Central memory CD4-positive, alpha-beta T cell (primary cell): Measurements from ENCODE around the gene FOXP4.

Experiments
- DNase-seq: peaks from one replicate; pipeline ENCODE4 v3.0.0; 2022
- total RNA-seq, 3 experiments: gene quantifications; one replicate each; lab custom pipeline; 2026; lab: John Stamatoyannopoulos, UW

FOXP4 gene, protein sequence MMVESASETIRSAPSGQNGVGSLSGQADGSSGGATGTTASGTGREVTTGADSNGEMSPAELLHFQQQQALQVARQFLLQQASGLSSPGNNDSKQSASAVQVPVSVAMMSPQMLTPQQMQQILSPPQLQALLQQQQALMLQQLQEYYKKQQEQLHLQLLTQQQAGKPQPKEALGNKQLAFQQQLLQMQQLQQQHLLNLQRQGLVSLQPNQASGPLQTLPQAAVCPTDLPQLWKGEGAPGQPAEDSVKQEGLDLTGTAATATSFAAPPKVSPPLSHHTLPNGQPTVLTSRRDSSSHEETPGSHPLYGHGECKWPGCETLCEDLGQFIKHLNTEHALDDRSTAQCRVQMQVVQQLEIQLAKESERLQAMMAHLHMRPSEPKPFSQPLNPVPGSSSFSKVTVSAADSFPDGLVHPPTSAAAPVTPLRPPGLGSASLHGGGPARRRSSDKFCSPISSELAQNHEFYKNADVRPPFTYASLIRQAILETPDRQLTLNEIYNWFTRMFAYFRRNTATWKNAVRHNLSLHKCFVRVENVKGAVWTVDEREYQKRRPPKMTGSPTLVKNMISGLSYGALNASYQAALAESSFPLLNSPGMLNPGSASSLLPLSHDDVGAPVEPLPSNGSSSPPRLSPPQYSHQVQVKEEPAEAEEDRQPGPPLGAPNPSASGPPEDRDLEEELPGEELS
- 2.9 to 14.5 (median 6.0) reads per million in 3 experiments for total RNA-seq

- DNase-seq = peak; percentile 76
These were observed at the start of gene FOXP4 for GRCh38 chr6:41545703-41546474. TSS of gene FOXP4 (plus strand) at chr6:41546381. CDS start at chr6:41565761, 19,380 bp downstream.

- DNase-seq = no peak
These were observed 48.6 kb upstream of the FOXP4 start for GRCh38 chr6:41497573-41497972.

DNA sequence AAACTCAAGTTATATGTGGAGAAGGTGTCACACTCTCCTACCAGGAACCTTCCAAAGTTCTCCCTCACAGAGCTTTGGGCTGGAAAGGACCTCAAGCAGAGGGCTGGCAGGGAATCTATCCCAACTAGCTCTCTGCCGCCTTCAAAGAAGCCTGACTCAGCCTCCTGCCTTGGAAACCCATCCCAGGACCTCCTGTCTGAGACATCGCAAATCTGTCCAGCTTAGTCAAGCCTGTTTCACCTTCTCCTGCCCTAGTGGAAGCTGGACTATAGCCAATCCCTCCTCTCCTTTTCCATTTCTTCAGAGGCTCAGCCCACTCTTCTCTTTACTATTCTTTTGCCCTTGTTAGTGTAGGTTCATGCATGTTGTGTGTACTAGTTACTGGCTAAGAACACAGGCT, 48.2 kb upstream of the FOXP4 start:
- DNase-seq = no peak

DNA sequence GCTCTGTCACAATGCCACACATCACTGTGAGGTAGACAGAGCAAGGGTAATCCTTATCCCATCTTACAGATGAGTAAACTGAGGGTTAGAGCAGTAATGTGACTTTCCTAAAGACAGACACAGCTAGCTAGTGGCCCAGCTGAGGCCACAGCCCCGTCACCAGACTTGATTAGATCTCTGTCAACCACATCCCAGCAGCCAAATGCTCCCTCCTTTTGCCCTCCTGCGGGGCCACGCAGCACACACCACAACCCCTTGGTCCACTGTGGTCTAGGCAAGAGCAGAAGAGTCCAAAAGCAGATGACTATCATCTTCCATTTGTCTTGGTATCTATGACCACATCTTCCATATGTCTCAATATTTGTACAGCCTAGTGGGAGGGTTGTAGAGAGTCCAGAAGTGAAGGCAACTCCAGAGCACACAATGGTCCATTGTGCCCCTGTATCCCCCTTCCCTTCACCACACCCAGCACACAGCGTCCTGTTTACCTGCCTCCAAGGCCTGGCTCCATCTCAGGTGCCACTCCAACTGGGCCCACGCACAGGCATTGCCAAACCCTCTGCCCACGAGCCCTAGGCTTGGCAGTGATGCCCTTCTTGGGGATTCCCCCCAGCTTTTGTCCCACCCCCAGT, 47.1 kb upstream of the FOXP4 start:
- DNase-seq = no peak

DNA sequence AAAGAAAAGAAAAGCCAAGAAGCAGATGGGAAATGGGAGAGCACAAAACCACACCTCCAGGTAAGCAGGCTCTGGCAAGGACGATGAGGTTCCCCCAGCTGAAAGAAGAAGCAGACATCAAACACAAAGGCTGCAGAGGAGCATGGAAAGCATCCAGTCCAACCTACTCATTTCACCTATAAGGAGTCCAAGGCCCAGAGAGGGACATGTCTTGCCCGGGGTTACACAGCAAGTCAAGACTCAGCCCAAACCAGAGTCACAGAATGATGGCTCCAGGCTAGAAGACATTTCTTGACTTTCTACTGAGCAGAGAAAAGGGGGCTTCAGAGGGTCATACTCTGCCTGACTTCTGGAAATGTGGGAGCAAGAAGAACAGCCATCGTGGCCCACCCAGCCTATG, 45.6 kb upstream of the FOXP4 start:
- no peak for DNase-seq

DNA sequence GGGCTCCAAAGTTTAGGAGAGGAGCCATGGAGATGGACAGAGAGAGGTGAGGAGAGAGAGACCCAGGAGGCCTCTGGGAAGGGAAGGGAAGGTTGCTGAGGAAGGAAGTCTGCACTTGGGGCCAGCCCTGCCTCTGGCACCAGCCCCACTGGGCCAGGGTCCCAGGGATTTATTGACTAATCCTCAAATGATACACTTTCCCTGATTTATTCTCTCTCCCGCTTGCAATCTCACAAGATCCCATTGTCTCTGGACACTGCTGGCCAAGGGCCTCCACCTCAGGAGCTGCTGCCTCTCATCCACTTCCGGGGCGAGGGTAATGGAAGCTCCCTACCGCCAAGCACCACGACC, 43.6 kb upstream of the FOXP4 start:
- DNase-seq = no peak

DNA sequence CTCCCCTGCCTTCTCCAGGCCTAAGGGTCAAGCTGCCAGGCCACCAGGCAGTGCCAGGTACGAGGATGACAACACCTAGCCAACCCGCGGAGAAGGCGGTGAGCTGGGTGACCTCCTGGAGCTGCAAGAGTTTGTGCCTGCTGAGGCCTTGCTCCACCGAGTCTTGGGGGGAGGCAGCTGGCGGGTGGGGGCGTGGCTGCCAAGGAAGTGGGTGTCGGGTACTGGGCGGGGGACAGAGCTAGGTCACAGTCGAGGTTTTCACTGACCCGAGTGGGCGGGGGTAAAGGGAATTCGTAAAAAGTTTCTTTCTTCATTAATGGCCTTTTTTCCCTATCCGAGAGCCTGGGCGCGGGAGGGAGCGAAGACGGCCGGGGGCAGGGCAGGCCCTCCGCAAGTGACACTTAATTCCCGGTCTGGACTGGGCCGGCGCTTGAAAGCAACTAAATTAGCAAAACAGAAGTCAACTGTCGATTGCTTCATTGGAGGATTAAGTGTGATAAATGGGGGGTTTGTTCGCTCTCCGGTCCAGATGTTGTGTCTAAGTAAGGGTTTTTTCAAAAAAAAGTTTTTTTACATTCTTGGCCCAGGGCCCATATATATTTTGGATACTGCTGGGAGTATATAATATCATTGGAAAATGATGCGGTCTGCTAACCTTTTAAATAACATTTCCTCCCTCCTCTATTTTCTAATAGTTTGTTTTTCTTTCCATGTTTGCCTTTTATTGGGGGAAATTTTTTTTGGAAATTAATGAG, 43.1 kb upstream of the FOXP4 start:
- no peak for DNase-seq

DNA sequence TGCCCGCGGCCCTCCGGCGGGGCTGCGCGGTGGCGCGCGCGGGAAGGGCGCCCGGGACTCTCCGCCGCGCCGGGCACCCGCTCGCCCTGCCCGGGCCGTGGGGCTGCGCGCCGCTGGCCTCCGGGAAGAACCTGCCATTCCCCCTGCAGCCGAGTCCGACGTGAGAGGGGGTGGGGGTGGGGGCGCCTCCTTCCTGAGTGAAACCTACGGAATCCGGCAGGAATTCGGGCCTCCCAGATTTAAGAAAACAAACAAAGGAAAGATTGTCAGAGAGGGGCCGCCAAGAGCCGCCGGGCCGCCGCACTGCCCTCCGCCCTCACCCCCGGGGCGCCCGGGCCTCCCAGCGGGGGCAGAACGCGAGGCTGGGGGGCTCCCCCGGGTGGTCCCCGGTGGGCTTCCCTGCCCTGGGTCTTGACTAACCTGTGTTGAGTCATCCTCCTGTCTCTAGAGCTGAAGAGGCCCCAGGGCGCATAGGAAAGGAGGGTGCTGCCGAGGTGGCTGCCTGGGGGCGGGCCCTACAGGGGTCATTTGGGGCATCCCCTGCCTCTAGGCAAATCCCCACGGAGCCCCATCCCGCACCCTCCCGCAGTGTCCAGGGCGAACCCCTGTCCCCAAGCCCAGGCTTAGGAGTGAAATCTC, 42.2 kb upstream of the FOXP4 start:
- no peak for DNase-seq

DNA sequence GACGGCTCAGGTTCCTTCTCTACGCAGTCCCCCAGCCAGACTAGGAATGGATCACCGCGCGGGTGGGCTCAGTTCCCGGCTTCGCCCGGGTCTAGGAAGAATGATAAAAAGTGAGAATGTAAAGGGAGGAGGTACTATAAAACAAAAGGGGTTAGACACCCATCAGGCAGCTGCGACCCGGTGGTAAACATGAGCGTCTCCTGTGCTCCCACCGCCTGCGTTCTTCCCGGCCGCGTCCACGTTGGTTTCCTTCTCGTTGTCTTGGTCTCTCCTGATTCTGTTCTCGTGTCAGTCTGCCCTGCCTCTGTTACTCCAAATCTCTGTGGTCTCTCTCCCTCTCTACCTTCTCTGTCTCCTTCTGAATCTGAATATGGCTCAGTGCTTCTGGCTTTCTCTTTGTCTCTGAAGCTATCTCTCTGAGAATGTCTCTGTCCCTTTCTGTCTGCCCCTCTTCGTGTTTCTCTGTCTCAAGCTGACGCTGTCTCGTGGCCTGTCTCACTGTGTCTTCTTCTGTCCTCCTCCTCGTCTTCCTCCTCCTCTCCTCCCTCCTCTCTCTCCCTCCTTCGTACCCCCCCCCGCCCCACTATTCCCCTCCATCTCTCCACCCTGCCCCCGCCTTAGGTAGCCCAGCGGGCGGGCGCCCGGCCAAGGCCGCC, 41.6 kb upstream of the FOXP4 start:
- DNase-seq = no peak

GRCh38 chr6:41505122-41506049, 40.8 kb upstream of the FOXP4 start:
- no peak for DNase-seq

DNA sequence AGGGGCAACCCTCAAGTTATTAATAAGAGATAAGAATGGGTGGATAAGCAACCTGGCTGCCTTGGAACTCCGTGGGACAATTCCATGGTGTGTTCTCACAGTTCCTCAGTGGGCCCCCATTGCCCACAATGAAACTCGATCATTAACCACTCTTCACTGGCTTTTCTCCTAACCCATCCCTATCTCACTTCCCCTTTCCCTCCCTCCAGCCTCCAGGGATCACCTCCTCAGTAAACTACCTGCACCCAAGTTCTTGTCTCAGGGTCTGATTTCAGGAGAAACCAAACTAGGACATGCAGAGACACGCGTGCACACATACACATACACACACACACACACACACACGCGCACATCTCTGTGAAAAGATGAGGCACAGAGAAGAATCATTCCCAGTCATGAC, 37.7 kb upstream of the FOXP4 start:
- no peak for DNase-seq

DNA sequence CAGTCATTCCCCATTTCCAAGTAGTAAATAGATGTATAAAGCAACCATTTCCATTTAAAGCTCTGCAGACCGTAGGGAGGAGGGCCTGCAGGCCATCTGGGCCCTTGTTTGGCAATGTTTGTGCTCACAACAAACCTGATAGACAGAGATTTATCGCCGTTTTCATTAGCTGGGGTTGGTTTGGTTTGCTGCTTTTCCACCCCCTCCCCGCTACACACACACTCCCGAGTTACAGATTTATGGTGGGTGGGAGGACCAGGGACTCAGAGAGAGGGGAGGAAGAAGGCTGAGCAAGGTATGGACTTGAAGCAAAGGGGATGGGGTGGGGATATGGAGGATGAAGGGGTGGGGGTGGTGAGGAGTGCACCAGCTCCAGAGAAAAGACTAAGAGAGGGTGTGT, 36.6 kb upstream of the FOXP4 start:
- no peak for DNase-seq

DNA sequence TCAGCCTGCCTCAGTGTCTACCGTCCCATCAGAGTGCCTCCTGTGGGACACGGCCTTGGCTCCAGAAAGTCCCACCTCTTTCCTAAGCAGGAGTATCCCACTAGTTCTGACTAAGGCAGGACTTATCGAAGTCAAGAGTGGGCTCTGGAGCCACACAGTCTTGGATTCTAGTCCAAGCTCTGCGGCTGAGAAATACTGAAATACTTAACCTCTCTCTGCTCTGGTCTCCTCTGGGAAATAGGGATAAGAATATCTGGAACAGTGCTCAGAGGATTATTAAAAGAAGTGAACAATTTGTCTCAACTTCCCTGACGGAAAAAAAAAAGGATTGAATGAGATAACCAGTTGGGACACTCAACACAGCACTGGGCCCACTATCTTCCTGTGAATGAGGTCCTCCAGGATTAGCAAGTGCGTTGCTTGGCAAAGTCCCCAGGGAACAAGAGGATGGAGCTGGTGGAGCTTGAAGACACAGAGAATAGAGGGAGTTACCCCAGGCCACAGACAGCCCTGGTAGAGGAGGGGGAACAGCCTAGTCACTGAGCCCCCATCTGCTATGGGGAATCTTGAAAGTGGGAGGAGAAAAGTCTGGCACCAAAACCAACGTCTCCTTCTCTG, 34.6 kb upstream of the FOXP4 start:
- DNase-seq = no peak

DNA sequence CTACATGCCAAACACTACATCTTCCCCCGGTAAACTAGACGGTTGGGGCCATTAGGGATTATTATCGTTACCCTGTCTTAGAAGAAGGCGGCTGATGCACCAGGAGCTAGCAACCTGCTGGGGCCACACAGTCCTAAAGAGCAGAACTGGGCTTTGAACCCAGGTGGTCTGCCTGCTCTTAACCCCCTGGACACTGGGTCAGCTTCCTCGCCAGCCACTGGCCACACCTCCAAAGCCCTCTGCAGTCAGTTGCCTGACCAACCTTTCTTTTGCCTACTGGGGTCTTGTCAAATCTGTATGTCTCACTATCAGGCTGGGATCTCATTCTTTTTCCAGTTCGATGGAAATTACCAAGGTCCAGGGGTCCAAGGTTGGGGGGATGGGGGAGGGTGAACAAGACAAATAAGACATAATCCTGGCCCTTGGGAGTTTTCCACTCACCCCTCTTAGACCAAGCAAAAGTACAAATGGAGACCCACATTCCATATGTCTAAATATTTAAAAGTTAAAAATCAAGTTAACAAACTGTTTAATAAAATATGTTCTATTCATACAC, 34.0 kb upstream of the FOXP4 start:
- DNase-seq = no peak

- no peak for DNase-seq
These were observed 30.2 kb upstream of the FOXP4 start for GRCh38 chr6:41515995-41516394.

- no peak for DNase-seq
These were observed 28.1 kb upstream of the FOXP4 start for GRCh38 chr6:41518118-41518517.

DNA sequence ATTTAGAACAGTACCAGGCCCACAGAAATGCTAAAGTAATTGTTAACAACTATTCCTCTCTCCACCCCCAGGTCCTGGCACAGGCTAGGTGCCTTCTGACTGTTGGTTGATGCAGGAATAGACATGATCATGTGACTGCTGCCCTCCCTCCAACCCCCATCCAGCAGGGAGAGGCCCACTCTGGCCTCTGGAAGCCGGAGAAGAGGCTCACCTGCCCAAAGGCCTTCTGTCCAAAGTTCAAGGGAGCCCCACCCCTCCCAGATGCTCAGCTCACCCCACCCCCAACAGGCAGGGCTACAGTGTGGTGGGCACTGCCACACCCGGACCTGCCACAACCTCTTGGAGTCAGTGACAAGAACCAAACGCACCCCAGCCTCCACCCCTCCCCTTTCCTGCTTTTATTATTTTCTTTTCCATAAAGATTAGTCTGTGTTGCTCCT, 26.9 kb upstream of the FOXP4 start:
- no peak for DNase-seq

DNA sequence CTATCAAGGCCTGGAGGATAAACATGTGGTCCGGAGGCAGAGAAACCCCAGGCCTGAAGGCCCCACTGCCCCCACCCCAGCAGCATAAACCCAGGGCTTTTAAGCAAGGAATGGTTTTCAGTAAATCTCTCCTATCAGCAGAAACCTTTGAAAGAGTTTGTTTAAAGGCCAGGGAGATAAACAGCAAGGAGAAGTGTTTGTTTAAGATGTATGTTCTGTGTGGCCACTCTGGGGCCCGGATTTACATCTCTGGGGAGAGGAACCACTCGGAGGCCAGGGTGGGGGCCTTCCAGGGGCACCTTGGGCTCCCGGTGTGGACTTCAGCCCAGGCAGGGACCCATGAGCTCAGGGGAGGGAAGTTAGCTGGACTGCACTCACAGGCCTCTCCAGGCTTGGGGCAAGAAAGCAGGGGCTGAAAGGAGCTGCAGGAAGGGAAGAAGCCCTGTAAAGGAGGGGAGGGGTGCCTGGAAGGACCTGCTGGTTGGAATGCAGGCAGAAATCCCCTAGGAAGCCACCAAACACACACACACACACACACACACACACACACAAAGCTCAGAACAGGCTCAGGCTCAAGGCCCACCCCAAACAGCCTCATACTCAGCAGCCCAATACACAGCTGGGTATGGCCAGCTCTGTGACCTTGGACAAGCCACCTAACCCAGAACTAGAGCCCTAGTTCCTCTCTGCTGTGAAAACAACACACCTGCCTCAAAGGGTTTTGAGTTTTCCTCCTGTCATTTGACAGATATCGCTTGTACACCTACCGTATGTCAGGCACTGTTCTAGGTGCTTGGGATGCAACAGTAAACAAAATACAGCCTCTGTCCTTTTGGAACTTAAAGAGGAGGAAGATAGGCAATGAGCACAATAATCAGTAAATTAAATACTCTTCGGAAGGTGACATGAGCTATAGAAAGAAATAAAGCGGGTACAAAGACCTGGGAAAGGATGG, 26.2 kb upstream of the FOXP4 start:
- no peak for DNase-seq
